NCI-H82 (cell line): Measurements from ENCODE around the gene C1QTNF1.
"Not testable (repeated sequence)": the region's sequence is repeated elsewhere in the genome, so short reads cannot be mapped to it uniquely, and the experiment has no call there.

ENCODE experiments used
- DNase-seq: peaks from one replicate; lab custom pipeline; 2025; lab: John Stamatoyannopoulos, UW

Gene C1QTNF1

DNA sequence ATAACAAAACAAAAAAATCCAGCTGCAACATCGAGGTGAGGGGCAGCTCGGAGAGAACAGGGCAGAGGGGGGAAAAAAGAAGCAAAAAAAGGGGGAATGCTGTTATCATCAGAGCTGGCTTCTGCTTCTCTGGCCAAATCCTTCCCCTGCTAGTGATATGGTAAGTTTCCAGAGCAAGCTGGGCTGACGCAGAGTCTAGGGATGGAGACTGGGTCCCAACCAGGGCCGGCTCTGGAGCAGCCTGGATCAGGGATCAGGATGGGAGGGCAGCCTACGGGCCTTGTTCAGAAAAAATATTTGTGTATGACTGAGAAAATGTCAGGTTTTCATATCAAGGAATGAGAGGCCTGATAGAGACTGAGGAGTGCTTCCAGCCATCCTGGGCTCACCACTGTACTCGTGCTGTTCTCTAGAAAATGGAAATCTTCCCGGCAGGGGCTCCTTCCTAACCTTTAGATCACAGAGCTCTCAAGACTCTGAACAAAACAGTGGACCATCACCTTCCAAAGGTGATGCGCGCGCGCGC, 726 bp upstream of the C1QTNF1 start:
- no peak for DNase-seq

DNA sequence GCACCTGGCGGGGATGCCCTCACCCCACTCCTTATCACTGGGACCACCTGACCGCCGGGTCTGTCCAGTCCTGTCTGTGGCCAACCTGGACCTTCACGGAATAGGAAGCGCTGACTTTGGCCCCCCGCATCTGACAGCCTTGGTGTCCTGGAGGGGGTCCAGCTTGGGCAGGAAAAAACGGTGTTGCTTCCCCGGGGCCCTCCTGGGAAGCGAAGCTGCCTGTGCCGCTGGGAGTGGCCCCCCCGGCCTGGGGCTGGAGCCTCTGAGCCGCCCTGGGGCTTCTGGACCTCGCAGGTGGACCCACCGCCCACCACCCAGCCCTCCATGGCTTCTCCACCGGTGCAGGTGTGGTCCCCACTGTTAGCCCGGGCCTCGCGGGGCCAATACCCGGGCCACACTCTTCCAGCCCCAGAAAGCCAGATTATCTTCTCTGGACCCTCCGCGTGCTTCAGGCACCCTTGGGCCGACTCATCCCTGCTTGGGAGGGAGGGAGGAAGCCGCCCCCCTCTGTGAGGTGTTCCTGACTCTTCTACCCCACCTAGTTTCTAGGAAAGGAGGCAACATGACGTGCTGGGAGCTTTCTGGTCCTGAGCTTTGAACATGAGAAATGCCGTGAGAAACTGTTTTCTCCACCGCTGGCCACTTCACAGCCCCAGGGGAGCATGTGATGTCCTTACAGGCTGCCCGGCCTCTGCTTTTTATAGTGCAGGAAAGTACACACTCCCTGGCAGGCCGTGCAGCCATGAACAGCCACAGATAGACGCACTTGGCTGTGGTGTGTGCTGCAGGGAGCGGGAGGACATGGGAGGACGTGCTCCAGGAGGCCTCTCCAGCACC, 1.1 kb downstream of the C1QTNF1 start:
- no peak for DNase-seq

DNA sequence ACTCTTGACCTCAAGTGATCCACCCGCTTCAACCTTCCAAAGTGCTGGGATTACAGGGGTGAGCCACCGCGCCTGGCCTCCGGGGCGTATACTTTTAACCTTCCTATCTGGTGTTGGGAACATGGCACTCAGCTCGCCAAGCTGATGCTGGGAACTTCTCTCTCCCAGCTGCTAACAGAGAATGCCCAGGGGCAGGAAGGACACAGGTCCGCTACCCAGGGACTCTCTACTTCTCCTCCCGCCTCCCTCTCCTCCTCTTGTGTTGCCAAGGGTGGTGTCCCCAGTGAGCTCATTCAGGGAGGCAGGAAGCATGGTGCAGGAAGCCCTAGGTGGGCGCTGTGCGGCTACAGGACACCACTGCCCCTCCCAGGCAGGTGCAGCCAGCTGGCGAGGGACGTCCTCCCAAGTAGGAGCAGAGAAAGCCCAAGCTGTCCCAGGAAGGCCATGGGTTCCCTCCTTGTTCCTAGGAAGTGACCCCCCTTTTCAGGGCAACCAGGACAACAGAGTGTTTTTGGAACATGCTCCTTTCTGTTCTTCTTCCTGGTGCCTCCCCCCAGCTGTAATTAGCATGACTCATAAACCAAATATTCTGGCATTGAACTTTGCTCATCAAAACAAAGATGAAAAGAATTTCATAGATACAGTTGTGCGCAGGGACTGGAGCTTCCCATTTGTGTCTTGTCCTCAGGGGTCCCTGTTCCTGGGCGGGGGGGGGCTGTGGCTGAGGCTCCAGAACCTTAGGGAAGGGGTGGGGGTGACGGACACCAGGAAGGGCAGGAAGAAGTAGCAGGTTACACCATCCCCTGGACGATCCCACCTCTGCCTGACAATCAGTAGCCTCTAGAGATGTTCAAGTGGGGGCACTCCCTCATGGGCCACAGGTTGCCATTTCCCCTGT, 2.7 kb downstream of the C1QTNF1 start:
- no peak for DNase-seq

DNA sequence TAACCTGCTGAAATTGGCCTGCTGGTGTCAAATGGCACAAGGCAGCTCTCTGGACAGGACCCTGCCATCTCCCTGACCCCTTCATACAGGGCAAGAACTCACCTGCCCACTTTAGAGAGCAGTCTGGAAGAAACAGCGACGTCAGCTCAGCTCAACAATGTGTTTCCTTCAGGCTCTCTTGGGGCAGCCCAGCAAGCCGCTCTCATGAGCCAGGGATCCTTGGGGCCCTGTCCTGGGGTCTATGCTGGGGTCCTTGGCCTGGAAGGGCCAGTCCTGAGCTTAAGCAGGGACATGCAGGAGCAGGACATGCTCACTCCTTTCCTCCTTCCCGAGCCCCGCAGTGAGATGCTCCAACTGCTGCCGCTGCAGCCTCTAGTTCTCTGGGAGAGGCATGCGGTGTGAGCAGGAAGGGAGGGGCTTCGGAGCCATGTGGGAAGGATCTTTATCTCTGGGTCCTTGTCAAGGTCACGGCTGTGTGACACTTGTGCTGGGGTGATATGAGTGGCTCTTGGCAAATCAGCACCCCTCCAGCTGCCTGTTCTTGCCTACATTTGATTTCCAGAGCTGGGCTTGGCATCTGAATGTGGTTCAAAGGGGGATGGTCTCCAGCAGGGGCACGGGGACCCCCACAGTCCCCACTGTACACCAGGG, 3.4 kb downstream of the C1QTNF1 start:
- no peak for DNase-seq

DNA sequence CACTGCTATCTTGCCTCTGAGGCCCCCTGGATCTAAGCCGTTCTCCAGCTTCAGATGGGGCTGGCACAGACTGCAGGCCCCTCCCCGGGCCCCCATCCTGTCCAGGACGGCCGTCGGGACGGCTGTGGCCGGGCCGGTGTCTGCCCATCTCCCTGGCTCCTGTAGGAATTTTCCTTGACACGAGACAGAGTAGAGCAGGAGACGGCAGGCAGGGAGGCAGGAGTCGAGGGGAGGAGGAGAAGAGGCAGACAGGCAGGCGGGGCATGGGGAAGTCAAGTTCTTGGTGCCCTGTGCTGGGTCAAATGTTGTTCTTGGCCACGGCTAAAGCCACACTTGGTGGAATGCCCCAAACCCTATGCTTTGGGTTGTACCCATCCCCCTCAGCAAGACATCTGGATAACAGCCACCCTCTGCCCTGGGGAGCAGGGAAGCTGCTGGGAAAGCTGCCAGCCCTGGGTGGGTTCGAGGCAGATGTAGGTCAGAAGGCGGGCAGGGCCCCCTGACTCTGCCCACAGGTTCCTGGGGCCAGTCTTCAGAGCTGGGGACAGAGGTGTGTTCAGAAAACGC, 4.0 kb downstream of the C1QTNF1 start:
- no peak for DNase-seq

DNA sequence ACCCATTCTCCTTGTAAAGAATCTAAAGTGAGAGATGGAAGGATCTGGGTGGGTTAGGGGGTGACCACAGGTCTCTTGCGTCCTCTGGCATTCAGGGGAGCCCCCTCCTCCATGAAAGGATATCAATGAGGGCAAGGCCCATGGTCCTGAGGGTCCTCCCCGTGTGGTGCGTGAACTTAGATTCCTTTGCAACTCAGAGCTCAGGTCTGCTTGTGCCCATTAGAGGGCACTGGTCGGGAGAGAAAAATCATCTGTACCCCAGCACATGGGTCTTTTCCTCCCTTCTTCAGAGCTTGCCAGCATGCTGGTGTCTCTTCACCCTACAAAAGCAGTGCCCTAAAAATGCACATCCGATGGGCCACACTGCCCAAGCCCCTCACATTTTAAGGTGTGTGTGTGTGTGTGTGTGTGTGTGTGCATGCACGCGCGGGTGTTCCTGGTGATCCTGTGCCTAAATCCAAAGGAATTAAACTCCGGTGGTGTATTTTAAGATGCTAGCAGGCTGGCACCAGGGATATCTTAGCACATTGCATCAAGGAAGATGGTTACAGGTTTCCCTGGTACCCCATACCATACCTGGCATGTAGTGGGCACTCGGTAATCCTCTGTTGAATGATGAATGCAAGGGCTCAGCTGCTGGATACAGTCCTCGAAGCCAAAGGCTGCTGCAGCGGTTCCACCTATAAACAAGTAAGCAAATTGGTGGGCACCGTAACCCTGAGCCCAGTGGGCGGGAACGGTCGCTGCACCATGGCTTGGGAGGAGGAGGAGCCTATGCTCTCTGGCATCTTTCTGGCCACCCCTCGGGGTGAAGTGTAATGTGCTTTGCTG, 4.7 kb downstream of the C1QTNF1 start:
- no peak for DNase-seq

DNA sequence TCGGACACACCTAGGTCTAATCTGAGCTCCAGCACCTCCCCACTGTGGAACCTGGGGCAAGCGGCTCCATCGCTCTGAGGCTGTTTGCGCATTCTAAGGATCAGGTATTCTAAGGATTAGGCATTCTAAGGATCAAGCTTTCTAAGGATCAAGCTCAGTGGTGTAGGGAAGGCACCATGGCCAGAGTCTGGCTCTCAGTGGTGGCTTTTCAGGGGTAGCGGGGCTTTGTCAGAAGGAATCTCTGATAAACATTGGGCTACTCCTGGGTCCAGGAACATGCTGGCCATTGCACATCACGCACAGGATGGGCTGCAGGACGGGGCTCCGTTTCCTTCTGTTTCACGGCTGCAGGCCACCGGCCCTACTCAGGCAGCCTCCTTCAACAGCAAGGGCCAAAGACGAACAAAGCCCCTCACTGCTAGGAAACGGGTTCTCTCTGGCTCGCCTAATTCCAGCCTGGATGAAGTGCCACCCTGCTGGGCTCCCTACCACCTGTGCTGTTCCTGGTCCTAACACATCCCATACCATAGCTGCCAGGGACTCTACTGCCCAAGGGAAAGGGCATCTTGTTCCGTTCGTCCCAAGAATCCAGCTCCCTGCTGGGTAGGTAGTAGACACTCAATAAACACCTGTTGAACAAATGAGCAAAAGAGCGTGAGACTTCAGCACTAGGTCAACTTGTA, 5.5 kb downstream of the C1QTNF1 start:
- DNase-seq = no peak

DNA sequence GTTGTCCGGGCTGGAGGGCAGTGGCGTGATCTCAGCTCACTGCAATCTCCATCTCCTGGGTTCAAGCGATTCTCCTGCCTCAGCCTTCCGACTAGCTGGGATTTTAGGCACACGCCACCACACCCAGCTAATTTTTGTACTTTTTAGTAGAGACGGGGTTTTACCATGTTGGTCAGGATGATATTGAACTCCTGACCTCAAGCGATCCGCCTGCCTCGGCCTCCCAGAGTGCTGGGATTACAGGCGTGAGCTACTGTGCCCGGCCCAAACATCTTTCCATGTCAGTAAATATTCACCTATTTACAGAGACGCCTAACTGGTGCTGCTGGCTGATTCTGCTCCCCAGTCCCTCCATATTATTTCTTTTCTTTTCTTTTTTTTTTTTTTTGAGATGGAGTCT, 6.7 kb downstream of the C1QTNF1 start:
- DNase-seq = not testable (repeated sequence)

DNA sequence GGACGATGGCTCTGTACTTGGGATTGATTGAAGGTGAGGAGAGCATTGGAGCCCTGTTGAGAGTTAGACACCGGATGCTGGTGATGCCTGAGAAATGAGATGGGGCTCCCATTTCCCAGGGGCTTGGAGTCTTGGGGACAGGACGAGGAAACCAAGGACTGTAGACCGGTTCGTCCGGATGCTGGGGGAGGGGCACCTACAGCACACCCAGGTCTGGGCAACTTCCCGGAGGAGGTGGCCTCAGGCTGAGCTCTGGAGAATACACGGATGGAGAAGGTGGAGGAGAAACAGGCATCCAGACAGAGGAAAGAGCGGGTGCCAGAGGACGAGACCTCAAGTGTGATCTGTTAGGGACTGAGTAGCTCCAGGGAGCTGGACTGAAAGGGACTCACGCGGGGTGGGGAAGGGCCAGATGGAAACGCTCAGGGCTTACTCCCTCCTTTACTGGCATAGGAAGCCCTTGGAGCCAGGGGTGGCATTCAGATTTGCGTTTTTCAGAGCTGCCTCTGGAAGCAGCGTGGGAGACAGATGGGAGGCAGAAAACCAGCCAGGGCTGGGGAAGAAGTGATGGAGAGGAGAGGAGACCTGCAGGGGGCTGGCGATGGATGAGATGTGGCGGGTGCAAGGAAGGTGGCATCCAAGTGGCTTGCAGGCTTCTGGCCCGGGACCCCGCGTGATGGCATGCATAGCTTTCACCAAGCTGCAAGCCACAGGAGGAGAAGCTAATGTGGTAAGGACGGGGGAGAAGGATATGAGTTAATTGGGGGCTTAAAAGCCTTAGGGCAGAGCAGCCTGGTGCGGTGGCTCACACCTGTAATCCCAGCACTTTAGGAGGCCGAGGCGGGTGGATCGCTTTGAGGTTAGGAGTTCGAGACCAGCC, 8.3 kb downstream of the C1QTNF1 start:
- no peak for DNase-seq

DNA sequence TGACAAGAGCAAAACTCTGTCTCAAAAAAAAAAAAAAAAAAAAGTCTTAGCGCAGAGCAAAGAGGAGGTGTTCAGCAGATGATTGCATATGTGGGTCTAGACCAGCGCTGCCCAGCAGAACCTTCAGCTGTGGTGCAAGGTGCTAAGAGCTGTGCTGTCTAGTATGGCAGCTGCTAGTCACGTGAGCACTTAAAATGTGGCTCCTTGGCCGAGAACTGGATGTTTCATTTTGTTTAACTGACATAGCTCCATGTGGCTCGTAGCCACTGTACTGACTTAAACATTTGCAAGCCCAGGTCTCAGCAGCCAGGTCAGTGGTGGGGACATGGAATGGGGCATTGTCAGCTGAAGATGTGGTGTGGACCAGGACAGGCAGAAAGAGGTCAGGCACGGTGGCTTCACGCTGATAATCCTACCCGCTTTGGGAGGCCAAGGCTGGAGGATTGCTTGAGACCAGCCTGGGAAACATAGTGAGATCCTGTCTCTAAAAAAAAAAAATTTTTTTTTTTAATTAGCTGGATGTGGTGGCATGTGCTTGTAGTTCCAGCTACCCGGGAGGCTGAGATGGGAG, 9.2 kb downstream of the C1QTNF1 start:
- no peak for DNase-seq

DNA sequence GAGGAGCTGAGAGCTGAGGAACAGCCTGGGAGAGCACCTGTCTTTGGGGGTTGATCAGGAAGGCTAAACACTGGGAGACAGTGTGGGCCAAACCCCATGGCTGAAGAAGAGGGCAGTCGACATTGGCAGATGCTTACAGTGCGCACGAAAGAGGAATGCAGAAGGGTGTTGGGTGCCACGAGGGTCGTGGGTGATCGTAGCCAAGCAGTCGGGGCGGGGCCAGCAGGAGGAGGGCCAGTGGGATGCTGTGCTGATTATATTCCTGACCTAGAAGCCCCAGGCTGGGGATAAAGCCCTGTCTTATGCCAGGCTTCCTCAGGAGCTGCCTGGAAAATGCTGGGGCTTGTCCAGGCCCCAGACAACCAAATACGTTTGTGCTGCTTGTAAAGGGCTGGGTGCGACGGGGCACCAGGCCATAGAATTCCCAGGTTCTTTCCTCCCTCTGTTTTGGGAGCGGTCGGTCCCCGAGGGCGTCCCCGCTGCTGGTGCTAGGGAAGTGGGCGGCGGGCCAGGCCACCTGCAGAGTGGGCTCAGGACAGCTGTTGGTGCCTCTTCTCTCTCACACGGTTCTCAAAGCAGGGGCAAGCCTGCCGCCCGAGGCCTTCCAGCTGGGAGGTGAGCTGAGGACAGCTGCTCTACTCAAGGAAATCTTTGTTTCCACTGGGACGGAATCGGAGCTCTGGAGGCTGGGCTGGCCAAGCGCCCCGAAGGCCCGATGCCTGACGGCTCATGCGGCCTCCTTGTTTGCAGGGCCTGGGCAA, 10.0 kb downstream of the C1QTNF1 start:
- peak; percentile 61 for DNase-seq

DNA sequence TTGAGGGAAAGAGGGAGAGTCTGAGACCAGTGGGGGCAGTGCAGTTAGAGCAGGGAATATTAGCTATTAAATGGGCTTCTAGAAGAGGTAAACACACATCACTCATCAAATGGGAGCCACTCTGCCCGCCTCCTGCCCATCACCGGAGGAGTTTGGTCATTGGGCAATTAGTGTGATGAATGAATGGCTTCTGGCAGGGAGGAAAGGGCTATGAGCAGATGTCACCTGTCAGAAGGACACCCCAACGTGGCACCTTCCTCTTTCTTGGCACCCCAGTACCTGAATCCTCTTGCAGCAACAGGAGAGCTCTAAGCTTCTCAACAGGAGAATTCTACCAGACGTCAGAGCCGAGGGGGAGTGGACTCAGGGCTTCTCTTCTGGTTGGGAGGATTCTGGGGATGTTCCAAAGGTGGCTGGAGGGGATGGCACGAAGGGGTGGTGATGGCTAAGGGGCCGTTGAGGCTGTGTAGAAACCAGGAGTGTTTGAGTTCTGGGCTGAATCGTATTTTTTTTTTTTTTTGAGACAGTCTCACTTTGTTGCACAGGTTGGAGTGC, 11.0 kb downstream of the C1QTNF1 start:
- no peak for DNase-seq

DNA sequence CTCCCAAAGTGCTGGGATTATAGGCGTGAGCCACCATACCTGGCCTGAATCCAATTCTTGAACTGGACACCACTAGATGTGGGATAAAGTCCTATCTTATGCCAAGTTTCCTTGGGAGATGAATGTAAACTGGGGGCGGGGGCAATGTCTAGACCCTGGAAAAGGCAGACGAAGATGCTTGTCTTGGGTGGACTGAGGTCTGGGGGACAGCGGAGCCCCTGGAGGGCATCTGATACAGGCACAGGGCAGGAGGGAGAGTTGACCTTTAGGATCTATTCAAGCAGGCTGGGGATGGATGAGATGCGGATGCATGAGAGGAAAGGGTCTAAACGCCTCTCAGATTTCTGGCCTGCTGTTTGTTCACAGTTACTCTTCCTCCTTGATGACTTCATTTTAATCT, 11.7 kb downstream of the C1QTNF1 start:
- DNase-seq = no peak

DNA sequence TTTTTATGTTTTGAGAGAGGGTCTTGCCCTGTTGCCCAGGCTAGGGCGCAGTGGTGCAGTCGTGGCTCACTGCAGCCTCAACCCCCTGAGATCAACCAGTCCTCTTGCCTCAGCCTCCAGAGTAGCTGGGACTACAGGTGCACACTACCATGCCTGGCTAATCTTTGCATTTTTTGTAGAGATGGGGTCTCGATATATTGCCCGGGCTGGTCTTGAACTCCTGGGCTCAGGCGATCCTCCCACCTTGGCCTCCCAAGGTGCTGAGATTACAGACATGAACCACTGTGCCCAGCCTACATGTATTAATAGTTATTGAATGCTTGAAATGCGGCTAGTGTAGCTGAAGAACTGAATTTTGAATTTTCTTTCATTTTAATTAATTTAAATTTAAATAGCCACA, 12.2 kb downstream of the C1QTNF1 start:
- no peak for DNase-seq

DNA sequence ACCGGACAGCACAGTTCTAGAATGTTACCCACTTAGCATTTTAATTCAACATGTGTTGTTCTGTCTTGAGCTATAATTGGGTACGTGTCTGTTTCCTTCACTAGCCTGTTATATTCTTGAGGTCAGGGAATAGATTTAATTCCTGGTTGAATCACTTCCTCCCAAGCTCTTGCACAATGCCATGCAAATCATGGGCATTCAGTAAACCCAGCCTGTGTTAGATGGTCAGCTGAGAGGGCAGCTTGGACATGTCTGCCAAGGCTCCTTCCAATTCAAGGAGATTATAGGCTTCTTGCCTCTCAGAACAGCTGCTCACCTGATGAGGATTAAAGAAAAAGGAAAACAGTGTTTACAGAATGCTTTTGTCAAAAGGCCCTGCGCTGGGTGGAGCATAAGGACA, 12.6 kb downstream of the C1QTNF1 start:
- DNase-seq = peak; percentile 78

DNA sequence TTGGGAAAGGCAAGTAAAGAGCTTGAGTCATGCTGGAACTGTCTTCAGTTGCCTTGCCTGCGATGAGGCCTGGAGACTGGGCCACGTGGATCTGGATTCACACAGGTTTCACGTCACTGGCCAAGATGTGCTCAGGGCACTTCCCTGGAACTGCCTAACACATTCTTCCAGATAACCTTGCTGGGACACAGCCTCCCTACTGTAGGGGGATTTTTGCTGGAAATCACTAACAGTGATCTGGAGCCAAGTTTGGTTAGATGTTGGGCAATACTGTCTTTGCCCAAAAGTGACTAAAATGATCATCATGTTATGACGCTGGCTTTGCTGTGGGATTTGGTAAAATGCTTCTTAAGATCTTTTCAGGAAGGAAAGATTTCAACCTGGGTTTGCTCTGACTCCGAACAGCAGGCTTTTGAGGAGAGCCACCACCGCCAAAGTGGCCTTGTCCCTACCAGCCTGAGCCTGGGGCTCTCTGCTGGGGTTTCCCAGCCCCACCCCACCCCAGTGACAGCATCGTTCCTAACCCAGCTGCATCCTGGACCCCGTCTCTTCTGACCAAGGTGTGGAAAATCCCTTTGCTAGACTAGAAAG, 14.7 kb downstream of the C1QTNF1 start:
- no peak for DNase-seq

DNA sequence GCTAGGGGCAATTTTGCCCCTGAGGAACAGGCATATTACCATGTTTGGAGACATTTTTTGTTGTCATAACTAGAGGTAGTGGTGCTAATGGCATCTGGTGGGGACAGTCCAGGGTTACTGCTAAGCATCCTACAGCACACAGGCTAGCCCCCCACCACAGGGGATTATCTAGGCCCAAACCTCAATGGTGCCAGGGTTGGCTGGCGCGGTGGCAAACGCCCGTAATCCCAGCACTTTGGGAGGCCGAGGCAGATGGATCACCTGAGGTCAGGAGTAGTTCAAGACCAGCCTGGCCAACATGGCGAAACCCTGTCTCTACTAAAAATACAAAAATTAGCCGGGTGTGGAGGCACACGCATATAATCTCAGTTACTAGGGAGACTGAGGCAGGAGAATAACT, 15.2 kb downstream of the C1QTNF1 start:
- DNase-seq = no peak

DNA sequence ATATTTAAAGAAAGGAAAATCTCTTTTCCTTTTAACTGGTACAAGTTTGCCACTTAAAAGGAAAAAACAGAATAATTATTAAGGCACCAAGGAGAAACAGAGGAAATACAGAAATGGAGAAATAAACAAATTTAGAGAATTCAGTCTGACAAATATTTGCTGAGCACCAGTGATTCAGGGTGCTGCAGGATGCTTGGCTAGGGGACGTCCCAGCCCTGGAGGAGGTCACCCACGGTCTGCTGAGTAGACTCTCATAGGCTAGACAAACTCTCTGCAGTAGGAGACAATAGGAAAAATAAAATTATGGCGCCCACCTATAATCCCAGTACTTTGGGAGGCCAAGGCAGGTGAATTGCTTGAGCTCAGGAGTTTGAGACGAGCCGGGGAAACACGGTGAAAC, 15.9 kb downstream of the C1QTNF1 start:
- no peak for DNase-seq
